HL-60 (cell line): ENCODE measurements around the gene TEKTIP1.

Source experiments
- CTCF ChIP-seq: IDR thresholded peaks from one replicate; pipeline ENCODE4 v1.5.1; 2011; ENCODE audit warnings: low read length, control low read depth, inconsistent platforms; ENCODE audit not compliant: insufficient read depth
- GABPA ChIP-seq: IDR thresholded peaks from 2 replicates; pipeline ENCODE4 v1.6.1; 2012; ENCODE audit warnings: low read depth
- POLR2AphosphoS5 ChIP-seq: IDR thresholded peaks from 2 replicates; pipeline ENCODE4 v1.6.1; 2012; ENCODE audit warnings: low read depth
- REST ChIP-seq: IDR thresholded peaks from 2 replicates; pipeline ENCODE4 v1.6.1; 2012; ENCODE audit warnings: low read depth; ENCODE audit not compliant: insufficient replicate concordance
- SPI1 ChIP-seq: IDR thresholded peaks from 2 replicates; pipeline ENCODE4 v1.6.1; 2012; ENCODE audit warnings: low read depth, mild to moderate bottlenecking, borderline replicate concordance

GRCh38 chr19:3524078-3524842 is 14.7 kb upstream of the TEKTIP1 start:
- TF ChIP-seq CTCF (no peak), GABPA (no peak), SPI1 (no peak), REST (no peak), POLR2AphosphoS5 (no peak)
